Testis (tissue), 5 donors: Measurements from ENCODE around the gene RPS6KA3. TPM values are rescaled to one million over a fixed set of nuclear protein-coding genes. Genes with fewer than 3 reads are reported as not detected.

Experiments
- DNase-seq: peaks from one replicate; pipeline ENCODE4 v3.0.0-alpha.2; 2019
- H3K27ac ChIP-seq, 2 donors: fragments of 200-600 bp; sonication (generic); one replicate each; pipeline ENCODE4 v1.5.1; 2019
- H3K27me3 ChIP-seq: fragments of 200-600 bp; sonication (generic); one replicate; pipeline ENCODE4 v1.5.1; 2019
- H3K36me3 ChIP-seq: fragments of 200-600 bp; sonication (generic); one replicate; pipeline ENCODE4 v1.5.1; 2017; ENCODE audit warnings: low read depth; ENCODE audit errors: missing control alignments
- H3K4me1 ChIP-seq: fragments of 200-600 bp; sonication (generic); one replicate; pipeline ENCODE4 v1.5.1; 2019
- H3K4me3 ChIP-seq, 2 donors: fragments of 200-600 bp; sonication (generic); one replicate each; pipeline ENCODE4 v1.5.1; 2017 to 2019
- H3K9me3 ChIP-seq: fragments of 200-600 bp; sonication (generic); one replicate; pipeline ENCODE4 v1.5.1; 2017
- CTCF ChIP-seq, 3 experiments: fragments of 450-650 bp in 2 of 3; fragments of 200-600 bp in 1 of 3; sonication (generic) in 1 of 3; IDR thresholded peaks; one replicate each; pipeline ENCODE4 v1.5.1; 2016 to 2019; ENCODE audit warnings: antibody characterized with exemption in 3 of 3, mild to moderate bottlenecking in 2 of 3, moderate library complexity in 1 of 3
- POLR2A ChIP-seq: fragments of 450-650 bp; IDR thresholded peaks from one replicate; pipeline ENCODE4 v1.6.1; 2017; ENCODE audit warnings: antibody characterized with exemption, mild to moderate bottlenecking, moderate library complexity
- WGBS, 2 donors: methylation state at CpG; one replicate each; pipeline ENCODE4 v1.1.5; 2018; 5-methylcytosine and 5-hydroxymethylcytosine counted together
- intact Hi-C: fragments of 100-400 bp; cut with DNase I; formaldehyde crosslinking; loops from one replicate; pipeline ENCODE4 v1.15.1; 2023; ENCODE audit warnings: low total_unique reads
- long read RNA-seq, 2 donors: transcript quantifications; one replicate each; lab custom pipeline, GENCODE V29; 2026
- polyA plus RNA-seq: library from polyadenylated mRNA; stranded (reverse); fragments of 350-450 nt; fragmentation: Illumina TruSeq; extraction: RNeasy Lipid Tissue Mini Kit (QIAGEN cat#74804); gene quantifications from one replicate; pipeline ENCODE4 v1.2.3, GENCODE V29; 2014; ENCODE audit warnings: low read depth, low replicate concordance; ENCODE audit not compliant: insufficient read depth
- total RNA-seq, 2 donors: library from RNA; depleted of rRNA; stranded (reverse); fragments of >200 nt; gene quantifications; one replicate each; pipeline ENCODE4 v1.2.3, GENCODE V29; 2016

Gene RPS6KA3
- 10 to 100 TPM; 12.5 to 12.6 TPM for total RNA-seq
- polyA plus RNA-seq = 8.5 TPM
- long read RNA-seq, donor 1, full-length matches to known transcripts = 1 of 6 reads
- long read RNA-seq, donor 1, partial matches to known transcripts = 5 of 6 reads
- long read RNA-seq, donor 1, other reads (novel, unspliced or antisense) = 0 of 6 reads
- long read RNA-seq, donor 2, full-length matches to known transcripts = 3 of 3 reads
- long read RNA-seq, donor 2, partial matches to known transcripts = 0 of 3 reads
- long read RNA-seq, donor 2, other reads (novel, unspliced or antisense) = 0 of 3 reads

GRCh38 chrX:20266810-20267606, at the start of gene RPS6KA3:
Gene RPS6KA3, minus strand, starts transcription at chrX:20266909. Its CDS starts 277 bp downstream, at chrX:20266632.
- no peak for TF ChIP-seq CTCF (IDR thresholded peaks at IDR 0.05)
- TF ChIP-seq POLR2A = no peak
- Histone ChIP-seq H3K4me3 (peak within 1 kb of the TSS; percentile 61 to 68), H3K36me3 (no peaks in the 10 kb centered on the region), H3K27ac (peak within 1 kb of the TSS; percentile 76 to 86), H3K27me3 (no peaks in the 10 kb centered on the region), H3K9me3 (no peaks in the 10 kb centered on the region), H3K4me1 (no peaks in the 10 kb centered on the region)
- peak; percentile 94 for DNase-seq
- 0 to 1% methylated on average over 2 to 46 of the region's 77 CpGs for WGBS, 2 donors
- intact Hi-C loops = loop anchor here (5.0 kb wide), 1 partner anchor 125 kb away; the partner anchor contains the start of gene EIF1AX

GRCh38 chrX:20315140-20315539, 48.4 kb upstream of the RPS6KA3 start:
- Histone ChIP-seq H3K36me3 (no peaks in the 10 kb centered on the region), H3K27ac (no peak overlapping the region), H3K27me3 (no peaks in the 10 kb centered on the region), H3K9me3 (no peaks in the 10 kb centered on the region), H3K4me3 (no peak overlapping the region), H3K4me1 (no peaks in the 10 kb centered on the region)
- 70 to 80% methylated on average over 2 of the region's 2 CpGs for WGBS, 2 donors
- no peak for DNase-seq
- intact Hi-C loops = no loop called here
- TF ChIP-seq POLR2A (no peak), CTCF (IDR thresholded peaks at IDR 0.05) (no peak)

- 63 to 90% methylated on average over 1 of the region's 1 CpG for WGBS, 2 donors
- H3K27ac ChIP-seq = no peak overlapping the region
- no peaks in the 10 kb centered on the region for H3K36me3 ChIP-seq
- intact Hi-C loops = no loop called here
- TF ChIP-seq POLR2A (no peak), CTCF (IDR thresholded peaks at IDR 0.05) (no peak)
- DNase-seq = no peak
- H3K9me3 ChIP-seq = no peaks in the 10 kb centered on the region
- H3K27me3 ChIP-seq = no peaks in the 10 kb centered on the region
- H3K4me3 ChIP-seq = no peak overlapping the region
- H3K4me1 ChIP-seq = no peaks in the 10 kb centered on the region
Measured at GRCh38 chrX:20313899-20314298, 47.2 kb upstream of the RPS6KA3 start.

GRCh38 chrX:20312018-20312417, 45.3 kb upstream of the RPS6KA3 start:
- intact Hi-C loops = no loop called here

More at GRCh38 chrX:20312018-20312417, 45.3 kb upstream of the RPS6KA3 start:
- Histone ChIP-seq H3K9me3 (no peaks in the 10 kb centered on the region), H3K36me3 (no peaks in the 10 kb centered on the region), H3K27ac (no peak overlapping the region), H3K4me3 (no peak overlapping the region), H3K4me1 (no peaks in the 10 kb centered on the region), H3K27me3 (no peaks in the 10 kb centered on the region)
- DNase-seq = no peak
- no peak for TF ChIP-seq CTCF (IDR thresholded peaks at IDR 0.05)
- TF ChIP-seq POLR2A = no peak
- WGBS, 2 donors = 56% methylated on average over 1 of the region's 1 CpG; no CpG with 5 or more reads in 1 of the 2 donors
